ENCODE results near the gene NEUROD1. TPM values are rescaled to one million over a fixed set of nuclear protein-coding genes. Genes with fewer than 3 reads are reported as not detected.

Gene NEUROD1
- total RNA-seq, 4 donors from 2014 or later: not detected

- TF ChIP-seq POLR2A (IDR thresholded peaks at IDR 0.05) (no peak), POLR2AphosphoS5 (IDR thresholded peaks at IDR 0.05) (no peak), CTCF (IDR thresholded peaks at IDR 0.05) (no peak), EP300 (IDR thresholded peaks at IDR 0.05) (no peak)
- Histone ChIP-seq H3K9me3 (peaks cover 0 to 12% (median 0%) of the 10 kb centered on the region in 3 donors), H3K27me3 (peaks cover 20% of the 10 kb centered on the region), H3K36me3 (no peaks in the 10 kb centered on the region), H3K4me1 (no peaks in the 10 kb centered on the region), H3K27ac (no peak overlapping the region), H3K4me3 (no peak overlapping the region)
- no peak for ATAC-seq
- WGBS, 2 donors (ENCODE audit: low coverage in 1 of 2): 78 to 100% methylated on average over 1 of the region's 1 CpG
These were observed 9.7 kb downstream of the NEUROD1 start for GRCh38 chr2:181670632-181671031.

GRCh38 chr2:181667234-181667633 lies 13.1 kb downstream of the NEUROD1 start:
- no peak for ATAC-seq
- WGBS, 2 donors (ENCODE audit: low coverage in 1 of 2): 69 to 75% methylated on average over 1 of the region's 1 CpG
- peaks cover 13% of the 10 kb centered on the region for H3K27me3 ChIP-seq
- no peak for TF ChIP-seq CTCF (IDR thresholded peaks at IDR 0.05)
- TF ChIP-seq POLR2AphosphoS5 (IDR thresholded peaks at IDR 0.05): no peak
- no peak for TF ChIP-seq POLR2A (IDR thresholded peaks at IDR 0.05)
- no peak for TF ChIP-seq EP300 (IDR thresholded peaks at IDR 0.05)
- no peaks in the 10 kb centered on the region for H3K36me3 ChIP-seq
- H3K4me1 ChIP-seq: no peaks in the 10 kb centered on the region
- H3K9me3 ChIP-seq: peaks cover 0 to 18% (median 0%) of the 10 kb centered on the region in 3 donors
- no peak overlapping the region for H3K4me3 ChIP-seq
- H3K27ac ChIP-seq: no peak overlapping the region

GRCh38 chr2:181662287-181662686 lies 18.0 kb downstream of the NEUROD1 start:
- WGBS, 2 donors (ENCODE audit: low coverage in 1 of 2): 86 to 100% methylated on average over 2 of the region's 2 CpGs
- TF ChIP-seq POLR2AphosphoS5 (IDR thresholded peaks at IDR 0.05) (no peak), POLR2A (IDR thresholded peaks at IDR 0.05) (no peak), EP300 (IDR thresholded peaks at IDR 0.05) (no peak), CTCF (IDR thresholded peaks at IDR 0.05) (no peak)
- no peak overlapping the region for H3K27ac ChIP-seq
- H3K9me3 ChIP-seq: peaks cover 0 to 18% (median 0%) of the 10 kb centered on the region in 3 donors
- peaks cover 0 to 3% (median 0%) of the 10 kb centered on the region in 3 donors for H3K4me1 ChIP-seq
- ATAC-seq: no peak
- H3K4me3 ChIP-seq: no peak overlapping the region
- no peaks in the 10 kb centered on the region for H3K36me3 ChIP-seq
- peaks cover 12% of the 10 kb centered on the region for H3K27me3 ChIP-seq

- TF ChIP-seq EP300 (IDR thresholded peaks at IDR 0.05) (no peak), CTCF (IDR thresholded peaks at IDR 0.05) (no peak)
- 59 to 61% methylated on average over 2 to 3 of the region's 3 CpGs for WGBS, 2 donors (ENCODE audit: low coverage in 1 of 2)
These were observed 20.1 kb downstream of the NEUROD1 start for GRCh38 chr2:181660181-181660580.

GRCh38 chr2:181658444-181658843 lies 21.9 kb downstream of the NEUROD1 start:
- no peak for TF ChIP-seq POLR2AphosphoS5 (IDR thresholded peaks at IDR 0.05)
- no peak for TF ChIP-seq EP300 (IDR thresholded peaks at IDR 0.05)
- ATAC-seq: no peak
- Histone ChIP-seq H3K27ac (no peak overlapping the region), H3K36me3 (no peaks in the 10 kb centered on the region), H3K4me3 (no peak overlapping the region), H3K4me1 (peaks cover 0 to 17% (median 7%) of the 10 kb centered on the region in 3 donors), H3K27me3 (peaks cover 21% of the 10 kb centered on the region), H3K9me3 (no peaks in the 10 kb centered on the region)
- 66 to 85% methylated on average over 3 to 4 of the region's 4 CpGs for WGBS, 2 donors (ENCODE audit: low coverage in 1 of 2)

More at GRCh38 chr2:181660181-181660580, 20.1 kb downstream of the NEUROD1 start:
- Histone ChIP-seq H3K27ac (no peak overlapping the region), H3K9me3 (peaks cover 0 to 1% (median 0%) of the 10 kb centered on the region in 3 donors), H3K4me3 (no peak overlapping the region), H3K36me3 (no peaks in the 10 kb centered on the region), H3K4me1 (peaks cover 0 to 17% (median 7%) of the 10 kb centered on the region in 3 donors), H3K27me3 (peaks cover 21% of the 10 kb centered on the region)
- ATAC-seq: no peak

All from gastroesophageal sphincter (tissue), 4 donors.